Measurements from ENCODE around the gene CHN1.

Gene CHN1, protein sequence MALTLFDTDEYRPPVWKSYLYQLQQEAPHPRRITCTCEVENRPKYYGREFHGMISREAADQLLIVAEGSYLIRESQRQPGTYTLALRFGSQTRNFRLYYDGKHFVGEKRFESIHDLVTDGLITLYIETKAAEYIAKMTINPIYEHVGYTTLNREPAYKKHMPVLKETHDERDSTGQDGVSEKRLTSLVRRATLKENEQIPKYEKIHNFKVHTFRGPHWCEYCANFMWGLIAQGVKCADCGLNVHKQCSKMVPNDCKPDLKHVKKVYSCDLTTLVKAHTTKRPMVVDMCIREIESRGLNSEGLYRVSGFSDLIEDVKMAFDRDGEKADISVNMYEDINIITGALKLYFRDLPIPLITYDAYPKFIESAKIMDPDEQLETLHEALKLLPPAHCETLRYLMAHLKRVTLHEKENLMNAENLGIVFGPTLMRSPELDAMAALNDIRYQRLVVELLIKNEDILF

DNA sequence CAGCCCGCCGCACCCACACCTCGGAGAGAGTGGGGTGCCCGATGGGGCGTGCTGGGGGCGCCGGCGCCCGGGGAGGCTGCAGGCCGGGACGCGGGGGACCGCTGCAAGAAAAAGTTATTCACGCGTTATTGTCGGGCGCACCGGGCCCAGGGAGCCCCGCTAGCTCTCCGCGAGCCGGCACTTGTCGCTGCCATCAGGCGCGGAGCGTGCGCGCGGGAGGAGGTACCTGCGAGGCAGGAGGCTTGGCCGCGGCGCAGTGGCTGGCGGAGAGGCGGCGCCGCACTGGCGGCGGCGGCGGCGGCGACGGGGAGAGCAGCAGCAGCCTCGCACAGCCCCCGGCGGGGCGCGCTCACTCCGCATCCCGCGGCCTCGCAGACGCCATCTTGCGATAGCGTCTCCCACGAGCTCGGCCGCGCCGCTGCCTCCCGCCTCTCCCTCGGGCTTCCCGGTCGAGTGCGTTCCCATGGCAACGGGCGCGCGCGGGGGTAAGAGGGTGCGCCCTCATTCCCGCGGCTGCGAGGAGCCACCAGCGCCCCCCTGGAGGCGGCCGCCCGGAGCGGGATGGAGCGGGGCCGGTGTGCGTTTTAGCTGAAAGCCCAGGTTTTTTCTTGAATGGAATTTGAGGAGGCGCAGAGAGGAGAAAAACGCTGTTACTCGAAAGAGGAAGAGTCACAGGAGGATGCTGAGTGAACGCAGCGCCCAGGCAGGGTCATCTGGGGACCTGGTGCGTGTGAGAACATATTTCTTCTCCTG lies at the start of gene CHN1:
Gene CHN1, minus strand, starts transcription at position 402 of the 753 bp plus-strand sequence. CDS start 469 bp downstream, outside the sequence.
- peak; percentile 75 for DNase-seq

DNA sequence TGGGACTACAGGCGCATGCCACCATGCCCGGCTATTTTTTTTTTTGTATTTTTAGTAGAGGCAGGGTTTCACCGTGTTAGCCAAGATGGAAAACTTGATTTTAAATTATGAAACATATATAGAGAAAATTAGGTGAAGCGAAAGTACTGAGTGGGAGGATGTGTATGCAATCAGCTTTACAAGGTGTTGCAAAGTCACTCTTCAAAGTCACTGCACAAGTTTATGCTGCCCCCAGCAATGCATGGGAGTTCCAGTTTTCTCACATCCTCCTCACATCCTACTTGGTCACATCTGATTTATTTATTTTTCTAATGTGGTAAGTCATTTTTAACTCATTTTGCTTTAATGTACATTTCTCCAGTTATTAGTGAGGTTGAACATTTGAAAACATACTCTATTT lies 49.2 kb upstream of the CHN1 start:
- DNase-seq: no peak

DNA sequence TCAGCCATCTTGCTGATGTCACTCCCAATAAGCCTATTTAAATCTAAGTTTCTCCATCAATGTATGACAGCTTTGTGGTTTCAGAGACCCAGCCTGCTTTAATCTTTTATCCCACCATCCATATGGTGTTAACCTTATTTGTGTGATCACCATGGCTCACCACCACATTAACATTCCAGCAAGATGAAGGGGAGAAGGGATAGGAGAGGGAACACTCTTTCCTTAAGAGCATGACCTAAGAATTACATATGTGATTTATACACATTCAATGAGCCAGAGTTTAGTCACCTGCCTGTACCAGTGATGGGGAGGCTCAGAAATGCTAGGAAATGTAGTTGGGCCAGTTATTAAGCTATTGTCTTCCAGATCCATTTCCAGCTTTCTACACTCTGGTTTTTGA lies 44.5 kb upstream of the CHN1 start:
- no peak for DNase-seq

DNA sequence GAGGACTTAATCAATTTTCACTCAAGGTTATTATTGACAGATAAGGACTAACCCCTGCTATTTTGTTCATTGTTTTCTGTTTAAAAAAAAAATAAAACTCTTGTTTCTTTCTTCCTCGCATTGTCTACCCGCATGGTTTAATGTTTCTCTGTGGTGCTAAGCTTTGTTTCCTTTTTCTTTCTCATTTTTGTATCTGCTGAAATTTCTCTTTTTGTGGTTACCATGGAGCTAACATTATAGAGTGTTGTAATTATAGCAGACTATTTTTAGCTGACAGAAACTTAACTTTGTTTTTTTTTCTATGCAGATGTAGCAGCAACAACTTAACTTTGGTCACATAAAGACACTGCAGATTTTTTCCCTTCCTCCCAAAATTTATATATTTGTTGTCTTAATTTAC lies 43.1 kb upstream of the CHN1 start:
- DNase-seq: no peak

DNA sequence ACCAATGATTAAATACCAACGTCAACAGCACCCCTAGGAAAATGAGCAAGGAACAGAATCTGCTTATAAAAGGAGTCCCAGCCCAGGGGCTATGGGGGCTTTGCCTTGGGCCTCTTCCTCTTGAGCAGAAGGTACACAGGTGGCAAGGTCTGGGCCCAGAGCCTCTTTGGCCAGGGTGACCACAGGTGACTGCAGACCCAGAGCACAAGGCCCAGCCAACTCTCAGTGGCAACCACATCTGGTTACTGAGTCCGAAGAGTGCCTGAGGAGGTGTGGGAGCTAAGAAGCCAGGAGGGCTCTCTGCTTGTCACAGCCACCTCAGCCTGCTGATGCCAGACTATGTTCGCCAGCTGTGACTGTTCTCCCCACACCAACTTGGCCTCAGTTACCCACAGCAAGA lies 34.3 kb upstream of the CHN1 start:
- DNase-seq: no peak

DNA sequence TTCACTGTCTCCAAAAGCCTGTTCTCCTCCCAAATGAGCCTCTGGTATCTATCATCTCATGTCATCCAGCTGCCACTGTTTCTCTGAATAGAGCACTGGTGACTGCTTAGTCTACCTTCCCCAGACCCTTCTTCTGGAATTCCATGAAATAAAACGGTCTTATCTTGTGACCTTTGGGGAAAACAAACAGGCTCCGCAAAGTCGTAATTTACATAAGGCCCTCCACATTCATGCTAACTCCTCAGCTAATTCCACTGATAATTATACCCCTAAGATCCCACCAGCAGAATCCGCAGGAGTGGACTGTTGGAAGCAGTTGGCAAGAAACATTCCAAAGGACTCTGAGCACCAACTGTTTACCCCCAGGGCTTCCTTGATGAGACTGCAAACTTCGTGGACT lies 33.9 kb upstream of the CHN1 start:
- no peak for DNase-seq

DNA sequence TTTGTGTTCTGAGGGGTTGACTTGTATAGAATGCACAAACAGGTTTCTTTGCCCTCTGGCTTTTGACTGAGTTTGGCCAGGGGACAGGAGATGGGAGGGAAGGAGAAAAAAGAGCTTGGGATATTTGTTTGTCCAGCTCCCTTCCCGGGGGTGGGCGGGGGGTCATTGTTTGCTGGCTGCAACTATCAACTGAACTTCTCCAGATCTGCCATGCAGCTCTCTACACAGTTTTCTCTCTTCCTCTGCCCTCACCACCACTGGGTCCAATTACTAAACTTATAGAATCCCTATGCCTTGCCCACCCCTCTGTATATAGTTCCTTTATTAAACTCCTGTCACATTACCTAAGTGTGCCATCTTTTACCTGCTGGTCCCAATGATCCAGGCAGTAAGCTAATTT lies 32.8 kb upstream of the CHN1 start:
- DNase-seq: no peak

DNA sequence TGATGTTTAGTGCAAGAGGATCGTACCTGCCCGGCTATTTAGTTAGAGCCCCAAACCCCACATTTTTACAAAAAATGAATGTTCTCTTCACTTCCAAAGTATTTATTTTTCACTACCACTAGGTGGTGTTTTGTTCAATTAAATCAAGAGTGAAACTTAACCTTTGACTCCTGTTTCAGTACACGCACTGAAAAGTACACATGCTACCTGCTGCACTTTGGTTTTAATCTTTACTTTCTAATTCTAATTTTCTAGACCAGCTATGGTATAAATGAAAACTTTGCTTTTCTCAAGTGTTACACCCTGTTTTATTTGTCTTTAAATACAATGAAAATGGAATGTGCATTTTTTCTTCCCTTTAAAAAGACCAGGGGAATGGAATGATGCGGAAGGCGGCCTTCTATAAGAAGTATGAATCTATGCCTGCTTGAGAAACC lies 31.4 kb upstream of the CHN1 start:
- no peak for DNase-seq

DNA sequence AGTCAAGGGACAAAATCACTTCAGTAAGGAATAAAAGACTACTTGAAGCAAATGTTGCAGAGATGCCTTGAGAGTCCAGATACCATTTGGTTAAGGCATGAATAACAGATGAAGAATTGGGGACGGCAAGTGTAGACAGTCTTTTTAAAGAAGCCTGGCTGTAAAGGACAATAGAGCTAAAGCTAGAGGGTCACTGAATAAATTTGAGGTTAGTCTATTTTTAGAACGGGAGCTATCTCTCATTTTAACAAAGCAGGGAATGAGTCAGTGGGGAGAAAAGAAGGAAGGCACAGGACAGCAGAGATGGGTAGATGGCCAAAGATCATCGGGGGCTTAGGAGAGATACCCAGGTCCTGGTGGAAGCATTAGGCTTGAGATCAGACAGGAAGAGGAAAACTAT lies 30.6 kb upstream of the CHN1 start:
- DNase-seq: no peak

DNA sequence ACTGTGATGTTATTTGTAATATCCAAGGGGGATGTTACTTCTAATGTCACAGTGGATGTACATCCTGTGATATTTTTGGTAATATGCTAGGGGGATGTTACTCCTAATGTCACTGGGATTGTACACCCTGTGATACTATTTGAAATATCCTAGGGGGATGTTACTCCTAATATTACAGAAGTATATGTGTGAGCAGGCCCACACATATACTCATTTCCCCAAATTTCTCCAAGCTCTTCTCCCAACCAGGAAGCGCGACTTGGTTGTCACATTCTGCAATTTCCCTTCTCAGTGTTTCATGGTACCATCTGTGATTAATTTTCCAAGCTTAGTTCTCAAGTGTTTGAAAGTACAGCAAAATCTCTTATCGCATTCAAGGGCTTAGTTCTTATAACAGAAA lies 29.5 kb upstream of the CHN1 start:
- no peak for DNase-seq

DNA sequence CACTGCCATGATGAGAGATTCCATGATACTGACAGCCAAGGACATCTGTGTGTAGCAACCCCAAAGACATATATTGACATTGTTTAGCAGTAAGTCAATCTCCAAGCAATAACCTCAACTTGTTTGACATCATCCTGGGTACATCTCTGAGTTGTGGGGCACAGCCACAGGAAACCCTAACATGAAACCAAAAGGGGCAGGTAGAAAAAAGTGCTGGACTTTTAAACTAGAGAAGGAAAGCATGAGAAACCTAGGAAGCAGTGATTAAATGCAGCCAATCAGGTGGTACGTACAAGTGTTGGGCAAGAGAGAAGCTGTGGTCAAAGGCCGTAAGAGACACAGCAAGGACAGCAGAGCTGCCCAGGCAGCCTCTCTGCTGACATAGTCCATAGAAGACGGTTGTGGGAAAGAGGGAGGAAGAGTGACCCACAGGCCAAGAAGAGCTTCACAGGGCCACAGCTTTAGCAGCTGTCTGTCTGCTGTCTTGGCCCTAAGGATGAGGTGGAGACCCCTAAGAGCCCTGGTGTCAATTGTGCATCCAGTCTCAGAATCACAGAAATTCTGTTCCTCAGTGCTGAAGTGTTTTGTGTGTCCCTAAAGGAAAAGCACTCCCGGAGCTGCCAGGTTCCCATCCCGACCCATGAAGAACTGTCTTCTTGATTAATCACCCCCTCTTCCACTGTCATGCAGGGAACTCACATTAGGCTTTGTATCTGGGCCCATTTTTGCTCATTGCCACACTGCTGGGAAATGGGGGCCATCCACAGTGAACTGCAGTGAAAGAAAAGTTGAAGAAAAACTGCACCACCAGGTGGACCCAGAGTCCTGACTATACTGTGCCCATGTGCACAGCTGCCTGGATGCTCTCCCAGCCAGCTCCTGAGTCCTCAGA lies 25.4 kb upstream of the CHN1 start:
- DNase-seq: no peak

DNA sequence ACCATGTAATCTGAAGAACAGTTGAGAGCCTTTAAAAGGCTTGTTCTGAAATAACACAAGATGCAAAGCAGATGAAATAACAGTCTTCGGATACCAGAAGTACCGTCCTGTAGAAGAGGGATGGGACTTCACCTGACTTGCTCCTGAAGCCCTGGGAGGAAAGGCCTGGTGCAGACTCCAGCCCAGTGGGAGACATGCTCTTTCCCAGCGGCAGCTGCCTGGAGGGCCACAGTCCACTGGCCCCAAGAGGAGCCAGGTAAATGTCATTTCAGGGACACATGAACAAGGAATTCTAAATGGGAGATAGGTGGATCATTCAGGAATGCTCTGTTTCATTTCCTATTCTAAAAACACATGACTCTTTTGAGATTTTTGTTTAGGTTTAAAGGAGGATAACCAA lies 22.6 kb upstream of the CHN1 start:
- DNase-seq: no peak

DNA sequence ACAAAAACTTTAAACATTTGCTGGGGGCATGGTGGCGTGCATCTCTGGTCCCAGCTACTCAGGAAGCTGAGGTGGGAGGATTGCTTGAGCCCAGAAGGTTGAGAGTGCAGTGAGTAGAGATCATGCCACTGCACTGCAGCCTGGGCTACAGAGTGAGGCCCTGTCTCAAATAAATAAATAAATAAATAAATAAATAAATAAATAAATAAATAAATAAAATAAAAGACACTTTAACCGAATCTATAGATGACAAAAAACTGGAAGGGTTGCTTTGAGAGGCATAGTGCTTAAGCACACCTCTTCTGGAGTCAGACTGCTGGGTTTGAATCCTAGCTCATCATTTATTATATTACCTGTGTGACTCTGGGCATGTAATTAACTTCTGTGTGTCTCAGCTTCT lies 21.2 kb upstream of the CHN1 start:
- DNase-seq: no peak

DNA sequence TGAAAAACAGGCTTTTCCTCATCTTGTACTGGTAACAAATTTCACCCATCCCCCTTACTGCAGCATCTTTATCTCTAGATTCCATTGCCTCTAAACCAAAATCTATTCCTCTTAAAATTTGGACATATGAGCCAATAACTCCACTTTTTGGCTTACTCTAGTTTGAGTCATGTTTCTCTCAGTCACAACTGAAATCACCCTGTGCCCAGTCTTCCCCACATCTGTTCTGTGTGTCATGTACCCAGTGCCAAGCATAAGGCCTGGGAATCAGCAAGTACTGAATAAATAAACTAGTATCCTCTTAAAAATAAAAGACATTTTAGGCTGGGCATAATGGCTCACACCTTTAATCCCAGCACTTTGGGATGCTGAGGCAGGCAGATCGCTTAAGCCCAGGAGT lies 20.8 kb upstream of the CHN1 start:
- no peak for DNase-seq

DNA sequence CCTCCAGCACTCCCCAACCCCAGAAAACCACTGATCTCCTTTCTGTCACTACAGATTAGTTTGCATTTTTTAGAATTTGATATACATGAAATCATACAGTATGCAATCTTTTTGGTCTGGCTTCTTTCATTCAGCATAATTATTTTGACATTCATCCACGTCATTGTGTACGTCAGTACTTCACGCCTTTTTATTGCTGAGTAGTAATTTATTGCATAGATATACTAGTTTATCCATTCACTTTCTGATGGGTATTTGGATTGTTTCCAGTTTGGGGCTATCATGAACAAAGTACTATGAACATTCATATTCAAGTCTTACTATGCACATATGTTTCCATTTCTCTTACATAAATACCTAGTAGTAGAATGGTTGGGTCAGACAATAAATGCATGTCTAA lies 20.1 kb upstream of the CHN1 start:
- no peak for DNase-seq

DNA sequence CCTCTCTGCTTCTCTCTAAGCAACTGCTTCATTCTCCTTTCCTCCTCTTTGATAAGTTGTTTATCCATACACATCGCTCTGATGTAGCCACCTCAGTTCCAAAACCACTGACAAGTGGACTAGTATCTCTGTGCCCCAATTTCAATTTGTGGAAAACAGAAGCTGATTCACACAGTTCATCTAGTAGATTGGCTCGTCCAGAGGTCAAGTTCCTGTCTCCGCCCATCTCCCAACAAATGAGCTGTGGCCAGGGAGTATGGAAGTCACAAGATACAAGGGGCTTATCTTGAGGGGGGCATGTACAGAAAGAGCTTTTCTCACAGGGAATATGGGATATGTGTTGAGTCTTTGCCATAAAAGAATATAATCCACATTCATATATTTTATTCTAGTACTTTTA lies 17.7 kb upstream of the CHN1 start:
- DNase-seq: no peak

DNA sequence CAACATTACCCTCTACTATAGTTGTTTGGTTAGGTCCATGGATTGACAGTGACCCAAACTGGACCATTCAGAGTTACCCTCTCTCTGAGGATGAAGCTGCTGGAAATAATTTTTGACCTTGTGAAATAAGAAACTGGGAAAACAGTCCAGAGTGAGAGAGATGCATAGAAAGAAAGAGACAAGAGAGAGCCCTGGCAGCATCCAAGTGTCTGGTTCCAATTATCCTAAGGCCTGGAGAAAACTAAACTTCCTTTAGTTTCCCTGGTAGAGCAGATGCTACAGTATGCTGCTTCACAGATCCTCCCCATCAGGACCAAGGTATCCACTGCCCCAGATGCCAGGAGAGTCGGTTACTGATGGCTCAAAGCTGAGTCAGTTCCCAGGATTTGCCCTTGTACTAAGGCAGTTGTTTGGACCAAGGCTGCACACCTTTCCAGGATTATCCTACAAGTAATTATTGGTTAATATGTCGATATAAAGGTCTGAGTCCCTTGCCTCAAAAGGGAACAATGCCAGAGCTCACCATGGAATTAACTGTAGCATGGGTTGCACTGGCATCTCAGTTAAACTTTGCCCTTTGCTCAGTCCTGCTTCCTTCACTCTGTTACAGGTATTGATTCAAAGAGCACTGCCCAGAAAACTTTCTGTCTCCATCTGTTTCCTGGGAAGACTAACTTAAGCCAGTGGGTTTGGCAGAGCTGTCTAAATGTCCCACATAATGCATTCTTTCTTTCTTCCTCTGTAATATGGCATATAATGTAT lies 14.6 kb upstream of the CHN1 start:
- DNase-seq: no peak

DNA sequence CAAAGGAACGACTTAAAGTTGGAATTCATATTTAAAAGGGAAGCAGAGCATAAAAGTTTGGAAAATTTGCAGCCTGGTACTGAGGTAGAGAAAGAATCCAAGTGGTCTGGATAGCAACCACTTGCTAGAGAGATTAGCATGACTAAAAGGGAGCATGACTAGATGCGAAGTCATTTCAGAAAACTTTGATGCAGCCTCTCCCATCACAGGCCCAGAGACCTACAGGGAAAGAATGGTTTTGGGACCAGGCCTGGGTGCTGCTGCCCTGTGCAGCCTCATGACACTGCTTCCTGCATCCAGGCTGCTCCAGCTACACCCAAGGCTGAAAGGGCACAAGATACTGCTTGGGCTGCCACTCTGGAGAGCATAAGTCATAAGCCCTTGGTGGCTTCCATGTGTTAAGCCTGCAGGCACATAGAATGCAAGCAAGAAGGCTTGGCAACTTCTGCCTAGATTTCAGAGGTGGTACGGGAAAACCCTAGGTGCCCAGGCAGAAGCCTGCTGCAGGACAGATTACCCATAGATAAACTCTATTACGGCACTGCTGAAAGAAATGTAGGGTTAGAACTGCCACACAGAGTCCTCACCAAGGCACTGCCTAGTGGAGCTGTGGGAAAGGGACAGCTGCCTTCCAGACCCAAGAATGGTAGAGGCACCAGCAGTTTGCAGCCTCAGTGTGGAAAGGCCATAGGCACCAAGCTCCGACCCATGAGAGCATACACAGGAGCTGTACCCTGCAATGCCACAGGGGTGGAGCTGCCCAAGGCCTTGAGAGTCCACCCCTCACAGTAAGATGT lies 12.6 kb upstream of the CHN1 start:
- DNase-seq: no peak

DNA sequence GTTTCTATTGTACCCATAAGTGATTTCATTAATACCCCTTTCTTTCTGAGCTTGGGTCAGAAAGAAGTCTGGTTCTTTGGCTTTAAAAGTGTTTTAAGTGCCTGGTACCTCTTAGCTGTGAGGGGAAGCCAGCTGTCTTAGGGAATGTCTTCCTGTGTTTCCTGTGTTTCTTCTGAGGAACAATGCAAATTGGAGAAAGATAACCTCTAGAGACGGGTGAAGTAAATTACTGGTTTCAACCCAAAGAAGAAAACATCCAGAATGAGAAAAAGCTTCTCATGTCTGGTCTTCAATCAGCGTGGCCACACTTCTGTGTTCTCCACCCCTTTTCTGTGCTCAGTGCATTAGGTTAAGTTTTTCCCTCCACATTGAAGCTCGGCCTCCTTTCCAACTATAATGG lies 10.2 kb upstream of the CHN1 start:
- no peak for DNase-seq

DNA sequence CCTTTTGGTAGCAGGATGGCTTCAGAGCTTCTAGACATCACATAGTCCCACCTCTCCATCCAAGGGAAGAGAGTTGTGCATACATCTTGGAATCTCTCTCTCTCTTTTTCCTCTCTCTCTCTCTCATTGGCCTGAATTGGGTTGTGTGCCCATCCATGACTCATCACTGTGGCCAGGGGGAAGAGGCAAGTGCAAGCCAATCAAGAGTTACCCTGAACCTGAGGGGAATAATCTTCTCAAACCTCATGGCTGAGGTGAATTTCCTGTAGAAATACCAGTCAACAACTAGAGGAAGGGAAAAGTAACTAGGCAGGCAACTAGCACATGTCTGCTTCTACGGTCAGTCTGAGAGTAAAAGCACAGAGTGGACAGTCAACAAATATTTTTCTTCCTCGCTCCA lies 7.3 kb upstream of the CHN1 start:
- no peak for DNase-seq

DNA sequence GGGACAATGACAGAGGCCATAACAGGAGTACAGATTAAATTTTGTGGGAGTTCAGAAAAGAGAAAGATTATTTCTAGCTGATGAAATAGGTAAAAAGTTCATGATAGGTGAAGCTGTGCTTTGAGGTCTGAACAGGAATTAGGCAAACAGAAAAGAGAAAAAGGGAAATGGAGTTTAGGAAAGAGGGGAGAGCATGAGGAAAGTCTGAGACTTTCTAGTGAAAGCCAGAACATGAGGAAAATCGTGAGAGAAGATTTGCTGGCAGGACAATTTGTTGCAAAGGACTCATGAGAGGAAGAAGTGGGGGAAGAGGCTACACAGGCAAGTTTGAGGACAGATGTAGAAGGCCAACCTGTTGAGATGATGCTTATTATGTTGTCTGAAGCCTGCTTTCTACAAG lies 6.3 kb upstream of the CHN1 start:
- DNase-seq: no peak

DNA sequence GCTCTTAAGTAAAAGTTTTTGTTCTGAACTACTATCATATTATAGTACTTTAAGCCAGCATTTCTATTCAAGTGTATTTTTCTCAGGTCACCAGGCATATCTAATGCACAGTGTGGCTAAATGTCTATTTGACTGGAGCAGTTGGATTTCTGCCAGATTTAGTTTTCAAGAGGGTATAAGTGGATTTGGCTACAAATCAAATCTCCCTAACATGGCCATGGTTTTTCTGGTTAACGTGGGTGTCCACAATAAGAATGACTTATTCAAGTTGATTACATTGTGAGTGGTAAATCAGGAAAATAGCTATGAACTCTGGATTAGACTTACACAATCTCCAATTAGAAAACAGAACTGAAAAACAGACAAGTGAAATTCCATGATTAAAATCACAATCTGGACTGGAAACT lies 5.7 kb upstream of the CHN1 start:
- DNase-seq: no peak
